LNCAP (cell line): ENCODE measurements around the gene PODXL.

Source experiments
- TF ChIP-seq, protein P1 (sequence below): fragments of 450-650 bp; IDR thresholded peaks from 2 replicates; pipeline ENCODE4 v1.5.1; 2017; ENCODE audit warnings: mild to moderate bottlenecking

The PODXL gene

DNA sequence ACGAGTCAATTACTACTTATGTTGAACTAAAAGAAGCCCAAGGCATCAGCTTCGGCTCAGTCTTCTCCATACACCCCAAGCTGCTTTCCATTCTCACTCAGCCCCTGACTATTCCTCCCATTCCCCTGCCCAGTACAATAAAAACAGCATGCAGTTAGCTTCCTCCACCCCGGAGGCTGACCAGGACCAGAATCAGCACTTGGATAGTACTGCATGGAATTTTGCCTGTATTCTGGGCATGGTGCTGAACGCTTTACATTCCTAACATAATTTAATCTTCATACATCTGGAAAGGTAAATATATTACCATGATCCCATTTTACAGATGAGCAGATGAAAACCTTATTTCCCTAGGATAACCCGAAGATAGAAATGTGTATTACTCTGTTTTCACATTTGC is 7.5 kb upstream of the PODXL start:
- TF ChIP-seq, protein P1, sequence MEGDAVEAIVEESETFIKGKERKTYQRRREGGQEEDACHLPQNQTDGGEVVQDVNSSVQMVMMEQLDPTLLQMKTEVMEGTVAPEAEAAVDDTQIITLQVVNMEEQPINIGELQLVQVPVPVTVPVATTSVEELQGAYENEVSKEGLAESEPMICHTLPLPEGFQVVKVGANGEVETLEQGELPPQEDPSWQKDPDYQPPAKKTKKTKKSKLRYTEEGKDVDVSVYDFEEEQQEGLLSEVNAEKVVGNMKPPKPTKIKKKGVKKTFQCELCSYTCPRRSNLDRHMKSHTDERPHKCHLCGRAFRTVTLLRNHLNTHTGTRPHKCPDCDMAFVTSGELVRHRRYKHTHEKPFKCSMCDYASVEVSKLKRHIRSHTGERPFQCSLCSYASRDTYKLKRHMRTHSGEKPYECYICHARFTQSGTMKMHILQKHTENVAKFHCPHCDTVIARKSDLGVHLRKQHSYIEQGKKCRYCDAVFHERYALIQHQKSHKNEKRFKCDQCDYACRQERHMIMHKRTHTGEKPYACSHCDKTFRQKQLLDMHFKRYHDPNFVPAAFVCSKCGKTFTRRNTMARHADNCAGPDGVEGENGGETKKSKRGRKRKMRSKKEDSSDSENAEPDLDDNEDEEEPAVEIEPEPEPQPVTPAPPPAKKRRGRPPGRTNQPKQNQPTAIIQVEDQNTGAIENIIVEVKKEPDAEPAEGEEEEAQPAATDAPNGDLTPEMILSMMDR = no peak

DNA sequence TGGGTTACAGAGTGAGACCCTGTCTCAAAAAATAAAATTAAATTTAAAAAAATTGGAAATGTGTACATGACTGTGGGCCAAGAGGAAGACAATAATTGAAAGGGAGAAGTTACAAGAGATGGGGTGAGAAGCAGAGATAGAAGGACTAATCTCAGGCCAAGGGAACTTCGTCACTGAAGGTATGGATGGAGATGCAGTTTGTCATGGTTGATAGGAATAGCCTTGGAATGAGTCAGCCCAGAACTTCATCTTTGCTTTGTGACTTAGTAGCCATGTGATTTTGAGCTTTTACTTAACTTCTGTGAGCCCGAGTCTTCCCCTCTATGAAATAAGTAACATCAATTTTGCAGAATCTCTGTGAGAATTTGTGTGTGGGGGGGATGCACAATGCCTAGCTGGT is 6.5 kb upstream of the PODXL start:
- TF ChIP-seq, protein P1 = no peak

DNA sequence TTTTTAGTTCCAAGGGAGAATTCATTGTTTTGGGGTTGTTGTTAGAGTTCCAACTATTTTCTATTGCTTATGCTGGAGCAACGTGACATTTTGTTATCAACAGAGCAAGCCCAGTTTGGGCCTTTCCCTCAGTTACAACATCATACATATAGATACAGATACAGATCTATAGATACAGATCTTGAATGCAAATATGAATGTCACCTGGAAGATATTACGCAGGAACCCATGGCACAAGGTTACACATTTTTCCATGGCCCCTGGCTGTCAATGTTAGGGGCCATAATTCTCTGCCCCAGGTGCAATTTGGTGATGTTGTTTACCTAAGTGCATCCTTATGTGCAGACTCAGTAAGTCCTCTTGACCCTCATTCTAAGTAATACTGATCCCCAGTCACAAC is 3.6 kb upstream of the PODXL start:
- TF ChIP-seq, protein P1 = no peak

DNA sequence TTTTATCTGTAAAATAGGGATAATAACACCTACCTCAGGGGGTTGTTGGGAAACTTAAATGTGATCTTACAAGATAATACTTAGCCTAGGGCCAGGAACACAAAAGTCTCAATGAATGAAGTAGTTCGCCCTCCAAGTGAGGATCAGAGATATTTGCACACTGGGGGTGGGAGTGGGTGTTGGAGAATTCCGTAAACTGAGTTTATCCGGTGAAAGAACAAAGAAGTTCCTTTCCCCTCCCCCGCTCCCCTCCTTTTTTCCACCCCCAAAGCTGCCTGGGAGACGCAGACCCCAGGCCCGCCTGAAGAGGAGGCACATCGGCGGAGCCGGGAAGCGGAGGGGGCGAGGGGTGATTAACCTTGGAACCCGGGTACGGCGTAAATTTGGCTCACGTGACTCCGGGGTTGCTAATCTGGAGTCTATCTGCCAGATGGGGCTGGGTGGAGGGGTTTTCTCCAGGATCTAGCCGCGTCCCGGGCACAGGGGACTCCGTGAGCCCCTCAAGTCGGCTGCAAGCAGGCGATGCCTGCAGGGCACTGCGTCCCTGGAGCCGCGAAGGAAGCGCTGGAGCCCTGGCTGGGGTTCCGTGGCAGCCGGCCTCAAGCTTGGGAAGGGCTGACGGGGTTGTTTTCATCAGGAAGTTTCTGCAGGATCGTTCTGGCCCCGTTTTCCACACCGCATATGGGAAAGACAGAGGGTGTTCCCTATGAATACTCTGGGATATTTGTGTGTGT is 1.4 kb upstream of the PODXL start:
- TF ChIP-seq, protein P1 = no peak

DNA sequence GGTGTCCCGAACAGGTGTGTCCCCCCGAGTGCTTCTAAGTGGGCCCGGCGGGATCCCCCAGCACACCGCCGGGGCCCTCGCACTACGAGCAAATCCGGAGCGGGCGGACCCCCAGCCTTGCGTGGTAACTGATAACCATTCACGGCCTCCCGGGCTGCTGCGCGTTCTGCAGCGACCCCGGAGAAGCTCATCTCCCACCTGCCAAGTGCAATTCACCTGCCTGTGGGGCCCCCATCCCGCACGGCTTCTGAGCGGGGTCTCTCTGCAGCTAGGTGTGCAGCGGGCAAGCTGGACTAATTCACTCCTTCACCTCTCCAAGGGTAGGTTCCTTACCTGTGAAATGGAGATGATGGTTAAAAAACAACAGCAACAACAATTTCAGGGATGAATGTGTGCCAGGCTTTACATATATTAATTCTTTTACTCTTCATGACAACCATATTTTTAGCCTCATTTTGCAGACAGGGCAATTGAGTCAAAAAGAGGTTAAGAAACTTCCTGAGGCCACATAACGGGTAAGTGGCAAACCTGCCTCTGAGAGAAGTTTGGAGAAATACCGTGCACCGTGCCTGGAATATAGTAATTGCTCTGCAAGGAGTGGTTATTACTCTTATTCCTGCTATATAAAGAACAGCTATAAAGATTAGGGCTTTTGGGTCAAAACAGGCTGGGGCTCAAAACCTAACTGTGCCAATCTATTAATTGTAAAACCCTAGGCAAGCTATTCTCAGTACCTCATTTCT is 652 bp upstream of the PODXL start:
- TF ChIP-seq, protein P1 = no peak

DNA sequence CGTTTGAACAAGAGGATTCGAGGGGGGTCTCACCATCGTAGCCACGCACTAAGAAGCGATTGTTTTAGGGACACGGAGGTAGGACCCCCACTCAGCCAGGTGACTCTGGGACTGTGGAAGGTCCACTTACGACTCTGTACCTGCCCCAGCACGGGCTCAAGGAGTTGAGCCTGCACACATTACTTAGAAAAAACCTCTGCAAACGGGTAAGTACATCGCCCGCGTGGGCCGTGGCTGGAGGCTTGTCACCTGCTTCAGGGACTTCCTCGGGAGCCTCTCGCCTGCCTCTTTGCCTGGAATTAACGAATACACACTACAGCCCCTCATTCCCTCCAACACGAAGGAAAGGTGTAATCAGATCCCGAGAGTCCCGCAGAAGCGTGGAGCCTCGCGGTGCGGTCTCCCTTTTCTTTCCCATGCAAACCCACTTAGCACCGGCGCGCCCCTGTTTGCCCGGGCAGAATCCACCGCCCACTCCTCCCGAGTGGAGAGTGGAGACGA is 826 bp downstream of the PODXL start:
- TF ChIP-seq, protein P1 = no peak

DNA sequence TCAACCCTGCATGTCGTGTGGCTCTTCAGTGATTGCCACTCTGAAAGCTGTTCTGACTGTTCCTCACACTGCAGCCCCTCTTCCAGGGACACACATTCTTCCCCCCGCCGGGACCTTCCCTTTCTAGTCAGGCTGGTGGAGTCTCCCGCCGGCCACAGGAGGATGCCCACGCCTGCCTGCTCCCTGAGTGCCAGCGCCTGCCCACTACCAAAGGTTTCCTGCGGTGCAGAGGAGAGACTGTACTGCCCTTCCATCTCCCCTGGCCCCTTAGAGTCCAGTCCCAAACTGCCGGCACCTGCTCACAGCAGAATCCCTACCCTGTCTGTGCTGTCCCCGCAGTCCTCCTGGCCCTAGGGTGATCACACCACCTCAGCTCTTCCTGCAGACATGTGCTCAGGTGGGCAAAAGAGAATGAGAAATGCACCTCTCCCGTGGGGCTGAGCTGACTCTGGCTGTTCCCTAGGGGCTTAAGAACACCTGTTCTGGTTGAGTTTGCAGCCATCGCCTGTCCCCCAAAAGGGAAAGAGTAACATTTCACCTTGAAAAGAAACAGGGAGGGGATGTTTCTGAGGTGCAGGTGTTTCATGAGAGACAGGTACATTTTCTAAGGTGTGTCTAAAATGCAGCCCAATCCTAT is 1.4 kb downstream of the PODXL start:
- TF ChIP-seq, protein P1 = no peak
